Transverse colon (tissue), 4 donors: ENCODE measurements around the gene ADCY2. TPM values are rescaled to one million over a fixed set of nuclear protein-coding genes. Genes with fewer than 3 reads are reported as not detected.

Experiments
- DNase-seq: peaks from one replicate; pipeline ENCODE4 v3.0.0-alpha.2; 2019
- H3K27ac ChIP-seq, 4 donors: fragments of 200-600 bp; sonication (generic); 2 replicates each; pipeline ENCODE4 v1.5.1; 2016 to 2018; ENCODE audit warnings: inconsistent platforms in 4 of 4
- H3K27me3 ChIP-seq: fragments of 200-600 bp; sonication (generic); 2 replicates; pipeline ENCODE4 v1.5.1; 2017; ENCODE audit warnings: inconsistent platforms
- H3K36me3 ChIP-seq, 4 donors: fragments of 200-600 bp; sonication (generic); 2 replicates each; pipeline ENCODE4 v1.5.1; 2017 to 2019; ENCODE audit warnings: inconsistent platforms in 4 of 4
- H3K4me1 ChIP-seq, 4 donors: fragments of 200-600 bp; sonication (generic); 2 replicates each; pipeline ENCODE4 v1.5.1; 2017 to 2020; ENCODE audit warnings: inconsistent platforms in 4 of 4
- H3K4me3 ChIP-seq, 4 donors: fragments of 200-600 bp; sonication (generic); 1 replicate in 1 of 4; 2 replicates in 3 of 4; pipeline versions ENCODE4 v1.5.1 to v1.6.1; 2017 to 2019; ENCODE audit warnings: inconsistent platforms in 4 of 4
- H3K9me3 ChIP-seq, 2 donors: fragments of 200-600 bp; sonication (generic); 2 replicates each; pipeline ENCODE4 v1.5.1; 2017 to 2019; ENCODE audit warnings: inconsistent platforms in 2 of 2
- CTCF ChIP-seq, 5 experiments: fragments of 200-600 bp in 3 of 5; fragments of 450-650 bp in 2 of 5; sonication (generic) in 3 of 5; IDR thresholded peaks; 1 replicate in 2 of 5; 2 replicates in 3 of 5; pipeline ENCODE4 v1.5.1; 2016 to 2017; ENCODE audit warnings: antibody characterized with exemption in 5 of 5, inconsistent platforms in 3 of 5, mild to moderate bottlenecking in 2 of 5, moderate library complexity in 1 of 5
- EP300 ChIP-seq: sonication (generic); formaldehyde crosslinking; IDR thresholded peaks from one replicate; pipeline ENCODE4 v1.6.1; 2017; ENCODE audit warnings: antibody characterized with exemption, low read depth
- POLR2A ChIP-seq: fragments of 450-650 bp; IDR thresholded peaks from one replicate; pipeline ENCODE4 v1.6.1; 2016; ENCODE audit warnings: antibody characterized with exemption, mild to moderate bottlenecking, moderate library complexity
- POLR2AphosphoS5 ChIP-seq, 3 donors: sonication (generic); formaldehyde crosslinking; IDR thresholded peaks; one replicate each; pipeline ENCODE4 v1.6.1; 2016; ENCODE audit warnings: antibody characterized with exemption in 3 of 3
- WGBS, 2 donors: methylation state at CpG; one replicate each; pipeline ENCODE4 v1.1.5; 2018; ENCODE audit warnings: low coverage in 1 of 2; 5-methylcytosine and 5-hydroxymethylcytosine counted together
- in situ Hi-C, 4 donors: fragments of 200-750 bp; cut with MboI; loops; one replicate each; pipeline versions ENCODE4 v1.15.0 to v1.15.1; 2017; ENCODE audit warnings: low sequenced_read_pairs in 3 of 4, low pct_ligation_motif_present in 1 of 4, low pct_unique_long_range_greater_than_20kb in 1 of 4
- intact Hi-C: fragments of 100-400 bp; cut with DNase I; formaldehyde crosslinking; loops from one replicate; pipeline ENCODE4 v1.15.1; 2023; ENCODE audit warnings: low total_unique reads
- total RNA-seq, 4 donors: library from RNA; depleted of rRNA; stranded (reverse); fragments of >200 nt; gene quantifications; one replicate each; pipeline ENCODE4 v1.1.0, GENCODE V29; 2016

Gene ADCY2
- total RNA-seq, 4 donors from 2014 or later, result 1.4 to 4.5 (median 3.1) TPM

- Histone ChIP-seq H3K4me3 (peak overlapping the region; percentile 95 to 99 (median 97)), H3K36me3 (peaks cover 0 to 4% (median 0%) of the 10 kb centered on the region in 4 donors), H3K9me3 (no peaks in the 10 kb centered on the region), H3K4me1 (peaks cover 18 to 56% (median 33%) of the 10 kb centered on the region in 4 donors), H3K27ac (peak overlapping the region; percentile 90 to 96 (median 92)), H3K27me3 (no peaks in the 10 kb centered on the region)
- WGBS, 2 donors, result 0 to 1% methylated on average over 5 to 8 of the region's 8 CpGs
- TF ChIP-seq POLR2A (no peak), EP300 (no peak), POLR2AphosphoS5 (IDR thresholded peaks at IDR 0.05) (no peak), CTCF (IDR thresholded peaks at IDR 0.05) (no peak)
- in situ Hi-C loops (no loop called here), intact Hi-C loops (no loop called here)
- DNase-seq, result no peak
Measured at GRCh38 chr5:7868427-7868772, 472.5 kb downstream of the ADCY2 start.

GRCh38 chr5:7868773-7869473 lies 473.0 kb downstream of the ADCY2 start, which contains the start of the genes FASTKD3 and MTRR:
Gene FASTKD3 (minus strand): TSS chr5:7869031. CDS start chr5:7868083, 948 bp downstream.
Gene MTRR (plus strand): TSS chr5:7869148. CDS start chr5:7870795, 1,647 bp downstream.
- no peaks in the 10 kb centered on the region for H3K27me3 ChIP-seq
- in situ Hi-C loops, result no loop called here
- peak; percentile 95 for DNase-seq
- intact Hi-C loops, result no loop called here
- TF ChIP-seq CTCF (IDR thresholded peaks at IDR 0.05), result no peak
- peak; percentile 85 for TF ChIP-seq POLR2A
- peak; percentile 88 to 93 (median 90) for TF ChIP-seq POLR2AphosphoS5 (IDR thresholded peaks at IDR 0.05)
- no peak for TF ChIP-seq EP300
- H3K27ac ChIP-seq, result peak within 1 kb of the TSS; percentile 90 to 96 (median 92)
- peak within 1 kb of the TSS; percentile 95 to 99 (median 97) for H3K4me3 ChIP-seq
- no peaks in the 10 kb centered on the region for H3K36me3 ChIP-seq
- 0% methylated on average over 45 of the region's 83 CpGs; no CpG with 5 or more reads in 1 of the 2 donors for WGBS, 2 donors
- no peaks in the 10 kb centered on the region for H3K9me3 ChIP-seq
- H3K4me1 ChIP-seq, result peaks cover 18 to 56% (median 33%) of the 10 kb centered on the region in 4 donors

GRCh38 chr5:7869474-7870136 lies 473.7 kb downstream of the ADCY2 start:
- Histone ChIP-seq H3K27ac (peak overlapping the region; percentile 90 to 96 (median 92)), H3K4me1 (peaks cover 18 to 56% (median 33%) of the 10 kb centered on the region in 4 donors), H3K27me3 (no peaks in the 10 kb centered on the region), H3K9me3 (no peaks in the 10 kb centered on the region), H3K4me3 (peak overlapping the region; percentile 95 to 99 (median 97)), H3K36me3 (no peaks in the 10 kb centered on the region)
- in situ Hi-C loops (no loop called here), intact Hi-C loops (no loop called here)
- TF ChIP-seq EP300 (no peak), POLR2AphosphoS5 (IDR thresholded peaks at IDR 0.05) (no peak), CTCF (IDR thresholded peaks at IDR 0.05) (no peak), POLR2A (no peak)
- DNase-seq, result peak; percentile 37
- WGBS, 2 donors, result 1% methylated on average over 8 to 36 of the region's 41 CpGs

GRCh38 chr5:7871653-7872052 lies 475.7 kb downstream of the ADCY2 start:
- Histone ChIP-seq H3K27ac (peak overlapping the region in 3 of 4 donors; percentile 9 to 37 (median 14)), H3K36me3 (peaks cover 0 to 16% (median 6%) of the 10 kb centered on the region in 4 donors), H3K4me1 (peaks cover 18 to 49% (median 30%) of the 10 kb centered on the region in 4 donors), H3K9me3 (no peaks in the 10 kb centered on the region), H3K4me3 (no peak overlapping the region), H3K27me3 (no peaks in the 10 kb centered on the region)
- in situ Hi-C loops, result no loop called here
- intact Hi-C loops, result no loop called here
- TF ChIP-seq POLR2AphosphoS5 (IDR thresholded peaks at IDR 0.05) (peak in 1 of 3 donors; percentile 7), CTCF (IDR thresholded peaks at IDR 0.05) (no peak), POLR2A (no peak), EP300 (no peak)
- DNase-seq, result peak; percentile 24
- WGBS, 2 donors, result 20 to 35% methylated on average over 1 to 2 of the region's 2 CpGs
